ENCODE measurements around the gene ST14. TPM values are rescaled to one million over a fixed set of nuclear protein-coding genes. Genes with fewer than 3 reads are reported as not detected.

The ST14 gene
- total and polyA plus RNA-seq, 2 donors (not counting 3 experiments of a cell fraction or from before 2014, with no cell fraction given), result 0.08 TPM; not detected in 1

DNA sequence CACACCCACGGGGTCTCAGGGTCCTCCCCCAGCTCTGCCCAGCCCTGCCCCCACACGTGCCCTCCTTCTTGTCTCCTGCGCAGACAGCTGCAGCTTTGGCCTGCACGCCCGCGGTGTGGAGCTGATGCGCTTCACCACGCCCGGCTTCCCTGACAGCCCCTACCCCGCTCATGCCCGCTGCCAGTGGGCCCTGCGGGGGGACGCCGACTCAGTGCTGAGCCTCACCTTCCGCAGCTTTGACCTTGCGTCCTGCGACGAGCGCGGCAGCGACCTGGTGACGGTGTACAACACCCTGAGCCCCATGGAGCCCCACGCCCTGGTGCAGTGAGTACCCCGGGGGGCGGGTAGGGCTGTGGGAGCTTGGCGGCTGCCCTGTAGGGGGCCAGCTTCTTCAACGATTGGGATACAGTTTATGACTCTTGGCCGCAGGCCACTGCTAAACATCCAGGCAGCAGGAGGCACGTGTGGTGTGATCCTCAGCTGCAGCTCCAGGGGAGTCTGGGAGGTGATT is 30.8 kb downstream of the ST14 start:
- Histone ChIP-seq H4K20me1 (replicated peaks; ENCODE audit: control insufficient read depth, extremely low read depth, insufficient read depth, low read length) (no peaks in the 10 kb centered on the region), H3K4me3 (replicated peaks in 1 of 3; ENCODE audit: insufficient read depth in 1 of 3, low read depth in 1 of 3, low read length in 3 of 3) (no peak overlapping the region), H3K9me3 (replicated peaks; ENCODE audit: control insufficient read depth, insufficient read depth, low read length) (no peaks in the 10 kb centered on the region), H2AFZ (ENCODE audit: low read depth, low read length) (no peak overlapping the region), H3K9me1 (replicated peaks; ENCODE audit: control insufficient read depth, extremely low read depth, insufficient read depth, low read length) (no peaks in the 10 kb centered on the region), H3K4me1 (ENCODE audit: control insufficient read depth, extremely low read depth, insufficient read depth, low read length) (no peaks in the 10 kb centered on the region), H3K27ac (ENCODE audit: insufficient read depth, low read depth, low read length) (no peak overlapping the region), H3K4me2 (ENCODE audit: insufficient read depth, low read length) (no peak overlapping the region), H3K79me2 (ENCODE audit: control insufficient read depth, insufficient read depth, low read length) (no peaks in the 10 kb centered on the region), H3K9ac (replicated peaks; ENCODE audit: extremely low read depth, insufficient read depth, low read length) (no peak overlapping the region), H3K36me3 (ENCODE audit: control insufficient read depth in 2 of 2, extremely low read depth in 1 of 2, insufficient read depth in 2 of 2, low read length in 2 of 2) (no peaks in the 10 kb centered on the region), H3K27me3 (ENCODE audit: control insufficient read depth in 2 of 2, insufficient read depth in 2 of 2, low read length in 2 of 2) (no peaks in the 10 kb centered on the region)
- dilution Hi-C loops (cut with MboI; ENCODE audit: extremely low pct_ligation_motif_present, low sequenced_read_pairs) (no loop called here), intact Hi-C loops (cut with micrococcal nuclease) (no loop called here)
- DNase-seq (ENCODE audit: low read depth, low spot score), result no peak
- BruUV-seq (replicated peaks), result no TSS peak
- no peak for FAIRE-seq
- CTCF ChIA-PET, result no interaction called here
- TF ChIP-seq, protein P1, sequence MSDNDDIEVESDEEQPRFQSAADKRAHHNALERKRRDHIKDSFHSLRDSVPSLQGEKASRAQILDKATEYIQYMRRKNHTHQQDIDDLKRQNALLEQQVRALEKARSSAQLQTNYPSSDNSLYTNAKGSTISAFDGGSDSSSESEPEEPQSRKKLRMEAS (IDR thresholded peaks at IDR 0.05; ENCODE audit: insufficient read depth, insufficient read length), result no peak
- TF ChIP-seq POLR2A (IDR thresholded peaks at IDR 0.05; ENCODE audit: low read depth, low read length) (no peak), CTCF (IDR thresholded peaks at IDR 0.05; ENCODE audit: extremely low read depth in 1 of 2, insufficient read depth in 1 of 2, low read depth in 1 of 2, low read length in 2 of 2) (no peak), FOS (IDR thresholded peaks at IDR 0.05; ENCODE audit: borderline replicate concordance, insufficient read depth, low read length) (no peak), EZH2 (IDR thresholded peaks at IDR 0.05; ENCODE audit: borderline replicate concordance, low read depth, low read length, severe bottlenecking) (no peak), GATA2 (IDR thresholded peaks at IDR 0.05; ENCODE audit: insufficient read depth, insufficient read length, low read depth, low read length) (no peak), MYC (IDR thresholded peaks at IDR 0.05; ENCODE audit: low read depth, low read length) (no peak), POLR2AphosphoS5 (IDR thresholded peaks at IDR 0.05; ENCODE audit: insufficient read depth, low read depth, low read length) (no peak)
- POLR2A ChIA-PET, result no interaction called here
